GM13977 (cell line): Measurements from ENCODE around the gene ARL6IP6.
"Not testable (repeated sequence)": the region's sequence is repeated elsewhere in the genome, so short reads cannot be mapped to it uniquely, and the experiment has no call there.

Experiments
- DNase-seq: peaks from one replicate; pipeline ENCODE4 v3.0.0; 2012; ENCODE audit warnings: low spot score
- CTCF ChIP-seq: IDR thresholded peaks from 2 replicates; pipeline ENCODE4 v1.5.1; 2012; ENCODE audit warnings: mild to moderate bottlenecking, control low read depth; ENCODE audit not compliant: insufficient read depth; ENCODE audit errors: extremely low read depth, missing control alignments
- in situ Hi-C: fragments of 300-500 bp; cut with MboI; formaldehyde crosslinking; loops from one replicate; pipeline ENCODE4 v1.12.0; 2022; ENCODE audit warnings: low sequenced_read_pairs, low pct_unique_long_range_greater_than_20kb, mixed read lengths, inconsistent platforms; ENCODE audit not compliant: unreplicated experiment

ARL6IP6 gene

GRCh38 chr2:152759290-152760072, 41.1 kb downstream of the ARL6IP6 start:
- TF ChIP-seq CTCF: no peak
- in situ Hi-C loops: no loop called here
- DNase-seq: no peak

- DNase-seq: no peak
- in situ Hi-C loops: no loop called here
- TF ChIP-seq CTCF: no peak
These were observed 42.8 kb downstream of the ARL6IP6 start for GRCh38 chr2:152761214-152761613.

GRCh38 chr2:152762202-152762601, 43.8 kb downstream of the ARL6IP6 start:
- TF ChIP-seq CTCF: no peak
- in situ Hi-C loops: no loop called here
- DNase-seq: no peak

GRCh38 chr2:152763208-152763607, 44.8 kb downstream of the ARL6IP6 start:
- DNase-seq, in situ Hi-C loops: not testable (repeated sequence)

GRCh38 chr2:152763651-152764050, 45.2 kb downstream of the ARL6IP6 start:
- in situ Hi-C loops: no loop called here
- TF ChIP-seq CTCF: no peak
- DNase-seq: no peak

DNA sequence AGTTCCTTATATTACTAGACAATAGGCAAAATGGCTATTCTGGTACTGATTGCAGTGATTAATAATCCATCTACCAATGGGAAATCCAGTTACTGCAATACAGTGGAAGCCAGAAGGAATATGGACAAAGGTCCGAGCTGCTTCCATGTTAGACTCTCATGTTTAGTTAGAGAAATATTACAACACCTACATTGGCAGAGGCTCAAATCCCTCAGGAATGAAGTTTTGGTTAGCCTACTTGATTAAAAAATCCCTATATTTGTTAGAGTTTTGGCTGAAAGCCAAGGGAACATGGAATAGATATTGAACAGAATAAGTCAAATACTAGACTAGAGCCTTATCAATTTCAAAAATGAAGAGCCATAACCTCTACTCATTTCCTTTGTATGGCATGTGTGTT, 48.5 kb downstream of the ARL6IP6 start:
- no peak for TF ChIP-seq CTCF
- no peak for DNase-seq
- in situ Hi-C loops: no loop called here

DNA sequence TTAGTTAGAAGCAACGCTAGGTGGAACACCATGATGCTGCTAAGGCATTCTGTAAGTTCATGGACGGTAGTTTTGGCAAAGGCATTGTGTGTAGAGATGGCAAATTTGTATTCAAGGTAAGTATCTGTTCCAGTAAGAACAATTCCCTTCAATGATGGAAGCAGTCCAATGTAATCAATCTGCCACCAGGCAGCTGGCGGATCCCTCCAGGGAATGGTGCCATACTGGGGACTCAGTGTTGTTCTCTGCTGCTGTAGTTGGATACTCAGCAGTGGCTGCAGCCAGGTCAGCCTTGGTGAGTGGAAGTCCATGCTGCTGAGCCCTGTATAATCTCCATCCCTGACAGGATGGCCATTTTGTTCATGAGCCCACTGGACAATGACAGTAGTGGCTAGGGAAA, 62.8 kb downstream of the ARL6IP6 start:
- in situ Hi-C loops: no loop called here
- TF ChIP-seq CTCF: no peak
- no peak for DNase-seq
